ENCODE results near the gene PHETA2. TPM values are rescaled to one million over a fixed set of nuclear protein-coding genes. Genes with fewer than 3 reads are reported as not detected.

PHETA2 gene
- total RNA-seq, 1 experiment from 2014 or later: 19.7 TPM

DNA sequence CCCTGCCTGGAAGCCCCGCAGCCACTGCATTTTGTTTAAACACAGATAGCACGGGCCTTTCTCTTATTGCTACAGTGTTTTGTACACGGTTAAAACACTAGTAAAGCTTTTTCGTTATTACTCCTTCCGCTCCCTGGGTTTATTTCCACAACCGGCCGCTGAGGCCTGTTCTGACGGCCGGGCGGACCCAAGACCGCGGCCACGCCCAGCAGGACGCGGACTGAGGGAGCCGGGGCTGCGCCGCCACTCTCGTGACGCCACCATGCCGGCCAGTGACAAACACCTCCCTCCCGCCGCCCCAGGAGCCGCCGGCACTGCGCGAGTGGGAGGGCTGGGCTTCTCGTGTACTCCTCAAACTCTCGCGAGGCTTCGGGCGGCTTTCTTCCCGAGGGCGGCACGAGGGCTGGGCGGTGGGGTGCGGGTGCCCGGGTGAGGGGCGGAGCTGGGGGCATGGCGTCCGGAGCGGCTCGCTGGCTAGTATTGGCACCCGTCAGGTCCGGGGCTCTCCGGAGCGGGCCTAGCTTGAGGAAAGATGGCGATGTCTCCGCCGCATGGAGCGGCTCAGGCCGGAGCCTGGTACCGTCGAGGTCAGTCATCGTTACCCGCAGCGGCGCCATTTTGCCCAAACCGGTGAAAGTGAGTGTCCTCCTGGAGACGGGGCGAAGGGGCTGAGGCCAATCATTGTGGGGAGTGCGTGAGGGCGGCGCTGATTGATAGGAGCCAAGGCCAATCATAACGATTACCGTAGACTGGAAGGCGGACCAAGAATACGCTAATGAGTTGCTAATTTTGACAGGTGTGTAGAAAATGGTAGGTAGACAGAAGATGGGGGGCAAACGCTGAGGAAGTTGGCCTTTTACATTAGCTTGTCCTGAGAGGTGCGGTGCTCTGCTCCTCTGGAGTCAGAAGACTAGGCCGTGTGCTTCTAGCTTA lies 5.5 kb downstream of the PHETA2 start, which contains the start of gene SMDT1:
Gene SMDT1 (plus strand): TSS at position 382 of the 933 bp plus-strand sequence. CDS start 69 bp downstream, at position 451.
- Histone ChIP-seq H3K4me1 (peaks cover 14% of the 10 kb centered on the region), H3K27me3 (replicated peaks; ENCODE audit: control insufficient read depth, insufficient read depth, low read length) (no peaks in the 10 kb centered on the region), H3K36me3 (ENCODE audit: control insufficient read depth, insufficient read depth, low read length) (peaks cover 1% of the 10 kb centered on the region; the same call in 1 of the 2 replicates), H3K4me3 (ENCODE audit: low read depth, low read length) (peak within 1 kb of the TSS; percentile 94), H3K9me3 (no peaks in the 10 kb centered on the region)
- intact Hi-C loops (cut with micrococcal nuclease; ENCODE audit: unreplicated experiment): loop anchor here (1.0 to 10.0 kb wide), 4 partner anchors 9 to 535 kb away; partner anchors contain the start of genes NAGA, NDUFA6, PMM1 and POLDIP3
- POLR2A ChIA-PET: interaction anchor here (0.7 to 3.0 kb wide), 4 partner anchors 8 to 133 kb away, joined by 4 to 15 read pairs (median 6); partner anchors contain the start of genes CENPM and NDUFA6
- BruUV-seq (replicated peaks): TSS peak; percentile 24
- Mint-ChIP-seq H3K27ac (ENCODE audit: unreplicated experiment) (peak within 1 kb of the TSS; percentile 93), H3K27me3 (ENCODE audit: insufficient read depth, unreplicated experiment) (no peaks in the 10 kb centered on the region), H3K9me3 (ENCODE audit: unreplicated experiment) (no peaks in the 10 kb centered on the region), H3K4me1 (ENCODE audit: low read depth, unreplicated experiment) (peaks cover 10% of the 10 kb centered on the region), H3K36me3 (ENCODE audit: insufficient read depth, unreplicated experiment) (peaks cover 38% of the 10 kb centered on the region), H3K4me3 (ENCODE audit: unreplicated experiment) (peak within 1 kb of the TSS; percentile 96)
- CTCF ChIA-PET: interaction anchor here (2.3 kb wide), 1 partner anchor 11 kb away, joined by 11 read pairs; the partner anchor contains the start of gene NDUFA6
- DNase-seq: peak; percentile 98 to 99
- TF ChIP-seq, protein P1, sequence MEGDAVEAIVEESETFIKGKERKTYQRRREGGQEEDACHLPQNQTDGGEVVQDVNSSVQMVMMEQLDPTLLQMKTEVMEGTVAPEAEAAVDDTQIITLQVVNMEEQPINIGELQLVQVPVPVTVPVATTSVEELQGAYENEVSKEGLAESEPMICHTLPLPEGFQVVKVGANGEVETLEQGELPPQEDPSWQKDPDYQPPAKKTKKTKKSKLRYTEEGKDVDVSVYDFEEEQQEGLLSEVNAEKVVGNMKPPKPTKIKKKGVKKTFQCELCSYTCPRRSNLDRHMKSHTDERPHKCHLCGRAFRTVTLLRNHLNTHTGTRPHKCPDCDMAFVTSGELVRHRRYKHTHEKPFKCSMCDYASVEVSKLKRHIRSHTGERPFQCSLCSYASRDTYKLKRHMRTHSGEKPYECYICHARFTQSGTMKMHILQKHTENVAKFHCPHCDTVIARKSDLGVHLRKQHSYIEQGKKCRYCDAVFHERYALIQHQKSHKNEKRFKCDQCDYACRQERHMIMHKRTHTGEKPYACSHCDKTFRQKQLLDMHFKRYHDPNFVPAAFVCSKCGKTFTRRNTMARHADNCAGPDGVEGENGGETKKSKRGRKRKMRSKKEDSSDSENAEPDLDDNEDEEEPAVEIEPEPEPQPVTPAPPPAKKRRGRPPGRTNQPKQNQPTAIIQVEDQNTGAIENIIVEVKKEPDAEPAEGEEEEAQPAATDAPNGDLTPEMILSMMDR (IDR thresholded peaks at IDR 0.05; ENCODE audit: insufficient read depth in 1 of 2, low read depth in 1 of 2, low read length in 1 of 2, severe bottlenecking in 1 of 2, unreplicated experiment in 1 of 2): no peak

DNA sequence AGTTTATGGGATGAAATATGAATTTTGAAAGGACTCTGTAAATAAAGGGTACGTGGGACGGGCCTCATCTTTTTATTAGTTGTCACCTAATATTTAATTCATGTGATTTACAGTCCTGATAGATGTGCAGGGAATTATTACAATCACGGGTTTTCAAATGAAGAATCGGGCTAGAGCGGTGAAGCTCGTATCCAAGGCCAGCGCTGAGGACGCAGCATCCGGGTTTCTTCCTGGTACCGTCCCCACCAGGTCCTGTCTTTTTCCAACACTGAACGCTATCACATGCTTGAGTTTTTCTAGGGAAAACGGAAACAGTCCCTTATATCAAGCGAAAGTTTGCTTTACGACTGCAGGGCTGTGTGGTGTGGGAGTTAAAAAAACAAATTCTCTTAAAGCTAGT lies 6.2 kb downstream of the PHETA2 start:
- CTCF ChIA-PET: interaction anchor here (0.7 to 2.3 kb wide), 2 partner anchors 10 to 32 kb away, joined by 3 to 11 read pairs; partner anchors contain the start of gene NDUFA6
- Mint-ChIP-seq H3K27ac (ENCODE audit: unreplicated experiment) (peak overlapping the region; percentile 93), H3K4me1 (ENCODE audit: low read depth, unreplicated experiment) (peaks cover 5% of the 10 kb centered on the region), H3K27me3 (ENCODE audit: insufficient read depth, unreplicated experiment) (no peaks in the 10 kb centered on the region), H3K4me3 (ENCODE audit: unreplicated experiment) (peak overlapping the region; percentile 96), H3K36me3 (ENCODE audit: insufficient read depth, unreplicated experiment) (peaks cover 41% of the 10 kb centered on the region), H3K9me3 (ENCODE audit: unreplicated experiment) (no peaks in the 10 kb centered on the region)
- Histone ChIP-seq H3K4me3 (ENCODE audit: low read depth, low read length) (peak overlapping the region; percentile 94), H3K27me3 (replicated peaks; ENCODE audit: control insufficient read depth, insufficient read depth, low read length) (no peaks in the 10 kb centered on the region), H3K4me1 (peaks cover 9% of the 10 kb centered on the region), H3K9me3 (no peaks in the 10 kb centered on the region), H3K36me3 (ENCODE audit: control insufficient read depth, insufficient read depth, low read length) (peaks cover 1% of the 10 kb centered on the region; the same call in 1 of the 2 replicates)
- BruUV-seq (replicated peaks): no TSS peak
- DNase-seq: peak in 1 of 2 experiments; percentile 26
- POLR2A ChIA-PET: interaction anchor here (0.7 to 3.0 kb wide), 4 partner anchors 9 to 133 kb away, joined by 4 to 15 read pairs (median 6); partner anchors contain the start of genes CENPM and NDUFA6
- TF ChIP-seq, protein P1 (IDR thresholded peaks at IDR 0.05; ENCODE audit: insufficient read depth in 1 of 2, low read depth in 1 of 2, low read length in 1 of 2, severe bottlenecking in 1 of 2, unreplicated experiment in 1 of 2): no peak
- intact Hi-C loops (cut with micrococcal nuclease; ENCODE audit: unreplicated experiment): no loop called here

DNA sequence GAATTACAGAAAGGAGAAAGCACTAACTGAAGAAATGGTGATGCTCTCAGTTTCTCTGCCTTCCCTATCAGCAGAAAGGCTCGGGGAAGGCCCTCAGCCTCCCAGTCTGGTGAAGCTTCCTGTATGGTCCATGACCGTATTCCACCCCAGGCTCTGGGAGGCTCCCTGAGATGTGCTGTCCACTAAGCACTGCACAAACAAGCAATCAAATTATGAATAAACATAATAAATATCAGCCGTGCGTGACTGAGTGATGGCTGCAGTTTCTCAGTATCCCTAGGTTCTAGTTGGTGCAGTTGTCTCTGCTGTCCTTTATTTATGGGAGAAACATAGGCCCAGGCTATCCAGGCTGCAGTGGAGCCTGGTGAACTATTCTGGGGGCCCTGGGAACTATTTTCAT lies 9.1 kb downstream of the PHETA2 start:
- no TSS peak for BruUV-seq (replicated peaks)
- no peaks in the 10 kb centered on the region for H3K9me3 ChIP-seq
- ChIA-PET CTCF (no interaction called here), POLR2A (no interaction called here)
- no peaks in the 10 kb centered on the region for H3K27me3 Mint-ChIP-seq (ENCODE audit: insufficient read depth, unreplicated experiment)
- no peak for DNase-seq
- H3K4me1 ChIP-seq: peaks cover 9% of the 10 kb centered on the region
- H3K4me3 Mint-ChIP-seq (ENCODE audit: unreplicated experiment): no peak overlapping the region
- peaks cover 2% of the 10 kb centered on the region; the same call in 1 of the 2 replicates for H3K36me3 ChIP-seq (ENCODE audit: control insufficient read depth, insufficient read depth, low read length)
- no peaks in the 10 kb centered on the region for H3K27me3 ChIP-seq (replicated peaks; ENCODE audit: control insufficient read depth, insufficient read depth, low read length)
- no peaks in the 10 kb centered on the region for H3K9me3 Mint-ChIP-seq (ENCODE audit: unreplicated experiment)
- H3K27ac Mint-ChIP-seq (ENCODE audit: unreplicated experiment): no peak overlapping the region
- H3K4me1 Mint-ChIP-seq (ENCODE audit: low read depth, unreplicated experiment): peaks cover 5% of the 10 kb centered on the region
- intact Hi-C loops (cut with micrococcal nuclease; ENCODE audit: unreplicated experiment): no loop called here
- TF ChIP-seq, protein P1 (IDR thresholded peaks at IDR 0.05; ENCODE audit: insufficient read depth in 1 of 2, low read depth in 1 of 2, low read length in 1 of 2, severe bottlenecking in 1 of 2, unreplicated experiment in 1 of 2): no peak
- H3K36me3 Mint-ChIP-seq (ENCODE audit: insufficient read depth, unreplicated experiment): peaks cover 53% of the 10 kb centered on the region
- H3K4me3 ChIP-seq (ENCODE audit: low read depth, low read length): no peak overlapping the region
